Smooth muscle cell of the coronary artery (primary cell): ENCODE measurements around the gene AMMECR1. TPM values are rescaled to one million over a fixed set of nuclear protein-coding genes. Genes with fewer than 3 reads are reported as not detected.

Experiments used
- total RNA-seq: library from RNA; depleted of rRNA; stranded (reverse); fragments of >200 nt; gene quantifications from 2 replicates; pipeline ENCODE4 v1.2.3, GENCODE V29; 2014; ENCODE audit warnings: low replicate concordance

AMMECR1 gene
- total RNA-seq: 6.1 and 8.3 TPM in 2 replicates

DNA sequence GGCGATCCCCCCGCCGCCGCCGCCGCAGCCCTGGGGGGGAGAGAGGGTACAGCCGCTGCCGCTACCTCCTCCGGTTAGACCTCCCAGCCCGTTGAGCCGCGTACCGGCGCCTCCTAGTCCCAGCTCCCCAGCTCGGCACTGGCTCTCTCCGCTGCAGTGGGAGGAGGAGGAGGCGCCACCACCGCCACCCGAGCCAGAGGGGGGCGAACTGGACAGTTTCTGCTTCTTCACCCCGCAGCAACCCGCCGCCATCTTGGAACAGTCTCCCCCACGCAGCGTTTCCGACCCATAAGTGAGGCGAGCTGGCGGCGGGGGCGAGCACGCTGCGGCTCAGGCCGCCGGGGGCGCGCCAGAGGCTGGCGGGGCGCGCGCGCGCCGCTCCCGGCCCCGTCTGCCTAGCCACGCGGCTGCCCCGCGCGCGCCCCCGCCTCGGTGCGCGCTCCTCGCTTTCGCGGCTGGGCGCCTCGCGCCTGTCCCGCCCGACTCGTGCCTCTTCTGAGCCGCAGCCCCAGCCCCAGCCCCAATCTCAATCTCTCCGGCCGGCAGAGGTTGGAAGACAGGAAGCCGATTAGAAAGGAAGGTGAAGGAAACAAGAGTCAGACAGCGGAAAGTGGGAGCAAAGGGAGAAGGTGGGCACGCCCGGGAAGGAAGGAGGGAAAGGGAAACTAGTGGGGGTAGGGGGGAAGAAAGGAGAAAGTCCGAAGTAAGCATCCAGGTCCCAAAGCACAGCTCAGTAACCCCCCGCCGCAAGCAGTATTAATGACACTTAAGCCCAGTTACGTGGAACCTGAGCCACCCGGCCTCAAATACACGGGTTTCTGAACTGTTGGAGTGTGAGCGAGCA, at the start of gene AMMECR1:
TSS of gene AMMECR1 (minus strand) at position 266 of the 844 bp plus-strand sequence. CDS start at position 252, 14 bp downstream.

GRCh38 chrX:110358548-110358947, 40.7 kb upstream of the AMMECR1 start, which contains the start of gene RTL9:
Gene RTL9, plus strand, starts transcription at chrX:110358848. Its CDS starts 91,770 bp downstream, at chrX:110450618.

Other genes starting within 250 kb of the AMMECR1 start
- gene RTL9, start 40.8 kb upstream of the AMMECR1 start, total RNA-seq: 0.12 TPM in 1 of 2 replicates, not detected in the other